ENCODE measurements around the gene AHNAK2.
"Not testable (repeated sequence)": the region's sequence is repeated elsewhere in the genome, so short reads cannot be mapped to it uniquely, and the experiment has no call there.

DNA sequence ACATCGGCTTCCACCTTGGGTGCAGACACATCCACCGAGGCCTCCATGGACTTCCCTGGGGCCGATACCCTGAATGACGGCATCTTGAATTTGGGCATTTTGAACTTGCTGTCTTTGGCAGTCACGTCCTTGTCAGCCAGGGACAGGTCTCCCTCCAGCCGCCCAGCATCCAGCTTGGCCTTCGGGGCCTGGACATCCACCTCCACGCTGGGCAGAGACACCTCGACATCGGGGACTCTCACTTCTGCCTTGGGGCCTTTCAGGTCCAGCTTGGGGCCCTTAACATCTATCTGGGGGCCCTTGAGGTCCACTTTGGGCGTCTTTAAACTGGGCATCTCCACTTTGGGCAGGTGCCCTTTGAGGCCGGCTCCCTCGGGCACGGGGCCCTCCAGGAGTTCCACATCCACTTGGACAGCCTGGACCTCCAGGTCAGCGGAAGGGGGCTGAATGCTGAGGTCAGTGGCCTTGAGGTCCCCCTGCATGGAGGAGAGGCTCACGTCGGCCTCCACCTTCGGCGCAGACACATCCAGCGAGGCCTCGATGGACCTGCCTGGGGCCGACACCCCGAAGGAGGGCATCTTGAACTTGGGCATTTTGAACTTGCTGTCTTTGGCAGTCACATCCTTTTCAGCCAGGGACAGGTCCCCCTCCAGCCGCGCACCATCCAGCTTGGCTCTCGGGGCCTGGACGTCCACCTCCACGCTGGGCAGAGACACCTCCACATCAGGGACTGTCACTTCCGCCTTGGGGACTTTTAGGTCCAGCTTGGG is 33.6 kb downstream of the AHNAK2 start:
- TF ChIP-seq PPARA (CRISPR knock-in tag; IDR thresholded peaks at IDR 0.05; ENCODE audit: borderline replicate concordance); TOX (CRISPR knock-in tag; IDR thresholded peaks at IDR 0.05; ENCODE audit: borderline replicate concordance); ZFP30 (CRISPR knock-in tag; IDR thresholded peaks at IDR 0.05); ZNF565 (CRISPR knock-in tag; conservative IDR thresholded peaks at IDR 0.05; ENCODE audit: low read depth); OSR1 (CRISPR knock-in tag; IDR thresholded peaks at IDR 0.05); CSDC2 (CRISPR knock-in tag; IDR thresholded peaks at IDR 0.05); ARNTL (CRISPR knock-in tag; IDR thresholded peaks at IDR 0.05; ENCODE audit: borderline replicate concordance, low read depth); RARB (CRISPR knock-in tag; IDR thresholded peaks at IDR 0.05); GLIS3 (CRISPR knock-in tag; IDR thresholded peaks at IDR 0.05); PATZ1 (CRISPR knock-in tag; IDR thresholded peaks at IDR 0.05; ENCODE audit: borderline replicate concordance); TCF4 (CRISPR knock-in tag; IDR thresholded peaks at IDR 0.05; ENCODE audit: borderline replicate concordance); SNAI2 (CRISPR knock-in tag; IDR thresholded peaks at IDR 0.05); ISL1 (CRISPR knock-in tag; IDR thresholded peaks at IDR 0.05): not testable (repeated sequence)

Data from SK-N-SH treated with all-trans-retinoic acid at 6 μM for 48 hours (cell line).